Head of caudate nucleus (tissue), 42 donors: Measurements from ENCODE around the gene CALN1.

Experiments used
- DNase-seq, 42 donors: peaks; one replicate each; pipeline versions ENCODE4 v3.0.0 to v3.0.0-alpha.2; 2020 to 2021; ENCODE audit warnings: mixed read lengths in 7 of 42
- intact Hi-C: fragments of 100-400 bp; cut with DNase I; formaldehyde crosslinking; loops from one replicate; pipeline ENCODE4 v1.15.0; 2022

The CALN1 gene

GRCh38 chr7:71761336-71761735 is 650.8 kb downstream of the CALN1 start:
- no peak for DNase-seq
- intact Hi-C loops: no loop called here

- intact Hi-C loops: loop anchor here (5.0 kb wide), 1 partner anchor 737 kb away; no protein-coding TSS in a partner anchor
- no peak for DNase-seq
Observed at GRCh38 chr7:71754828-71755227, 657.3 kb downstream of the CALN1 start.

- intact Hi-C loops: loop anchor here (5.0 kb wide), 1 partner anchor 738 kb away; no protein-coding TSS in a partner anchor
- no peak for DNase-seq
Observed at GRCh38 chr7:71753956-71754664, 658.0 kb downstream of the CALN1 start.

- intact Hi-C loops: loop anchor here (5.0 kb wide), 1 partner anchor 739 kb away; no protein-coding TSS in a partner anchor
- no peak for DNase-seq
Observed at GRCh38 chr7:71753236-71753635, 658.9 kb downstream of the CALN1 start.

GRCh38 chr7:71752171-71752935 is 659.8 kb downstream of the CALN1 start:
- intact Hi-C loops: loop anchor here (5.0 kb wide), 1 partner anchor 740 kb away; no protein-coding TSS in a partner anchor
- peak; percentile 28 to 90 (median 79) for DNase-seq

GRCh38 chr7:71750290-71750689 is 661.8 kb downstream of the CALN1 start:
- DNase-seq: no peak
- intact Hi-C loops: loop anchor here (5.0 kb wide), 1 partner anchor 742 kb away; no protein-coding TSS in a partner anchor

GRCh38 chr7:71746006-71746405 is 666.1 kb downstream of the CALN1 start:
- intact Hi-C loops: no loop called here
- peak in 2 of 42 donors; percentile 21 to 22 for DNase-seq

- intact Hi-C loops: no loop called here
- DNase-seq: peak in 1 of 42 donors; percentile 24
Observed at GRCh38 chr7:71740174-71740560, 672.0 kb downstream of the CALN1 start.

- peak in 2 of 42 donors; percentile 9 to 24 for DNase-seq
- intact Hi-C loops: loop anchor here (10.0 kb wide), 1 partner anchor 915 kb away; no protein-coding TSS in a partner anchor
Observed at GRCh38 chr7:71739520-71740173, 672.5 kb downstream of the CALN1 start.

- DNase-seq: peak in 2 of 42 donors; percentile 4 to 19
- intact Hi-C loops: loop anchor here (10.0 kb wide), 1 partner anchor 913 kb away; no protein-coding TSS in a partner anchor
Observed at GRCh38 chr7:71737931-71738540, 674.1 kb downstream of the CALN1 start.

GRCh38 chr7:71735961-71736556 is 676.1 kb downstream of the CALN1 start:
- peak; percentile 18 to 90 (median 77) for DNase-seq
- intact Hi-C loops: loop anchor here (10.0 kb wide), 1 partner anchor 911 kb away; no protein-coding TSS in a partner anchor

- intact Hi-C loops: loop anchor here (5.0 to 10.0 kb wide), 2 partner anchors 876 to 908 kb away; no protein-coding TSS in a partner anchor
- DNase-seq: peak; percentile 69 to 95 (median 88)
Observed at GRCh38 chr7:71733107-71733870, 678.8 kb downstream of the CALN1 start.

- intact Hi-C loops: loop anchor here (5.0 to 10.0 kb wide), 2 partner anchors 874 to 907 kb away; no protein-coding TSS in a partner anchor
- no peak for DNase-seq
Observed at GRCh38 chr7:71731740-71732139, 680.4 kb downstream of the CALN1 start.
